H9 (cell line): ENCODE data around the gene TRERF1. TPM values are rescaled to one million over a fixed set of nuclear protein-coding genes. Genes with fewer than 3 reads are reported as not detected.

Experiments
- DNase-seq: peaks from one replicate; pipeline ENCODE4 v3.0.0-alpha.2; 2017
- H2AFZ ChIP-seq: one replicate; pipeline ENCODE4 v1.6.1; 2013; ENCODE audit warnings: mild to moderate bottlenecking, low read length, control low read depth, moderate library complexity
- H2AK5ac ChIP-seq: 2 replicates; pipeline ENCODE4 v1.6.1; 2013; ENCODE audit warnings: low read length, control low read depth, mixed read lengths; ENCODE audit not compliant: insufficient read length
- H2BK120ac ChIP-seq: one replicate; pipeline ENCODE4 v1.6.1; 2013; ENCODE audit warnings: low read depth, mild to moderate bottlenecking, low read length, control low read depth, inconsistent platforms; ENCODE audit not compliant: poor library complexity, severe bottlenecking
- H2BK12ac ChIP-seq: 2 replicates; pipeline ENCODE4 v1.6.1; 2013; ENCODE audit warnings: low read length, control low read depth, mixed read lengths, low read depth; ENCODE audit not compliant: insufficient read length
- H2BK15ac ChIP-seq: 2 replicates; pipeline ENCODE4 v1.6.1; 2013; ENCODE audit warnings: low read depth, low read length, control low read depth
- H2BK20ac ChIP-seq: one replicate; pipeline ENCODE4 v1.6.1; 2013; ENCODE audit warnings: low read depth, mild to moderate bottlenecking, low read length, control low read depth, inconsistent platforms; ENCODE audit not compliant: poor library complexity, severe bottlenecking
- H2BK5ac ChIP-seq: 2 replicates; pipeline ENCODE4 v1.6.1; 2013; ENCODE audit warnings: low read length, control low read depth, mixed read lengths; ENCODE audit not compliant: insufficient read length
- H3K14ac ChIP-seq: 2 replicates; pipeline ENCODE4 v1.6.1; 2013; ENCODE audit warnings: low read length, control low read depth; ENCODE audit not compliant: insufficient read depth
- H3K18ac ChIP-seq: 2 replicates; pipeline ENCODE4 v1.6.1; 2013; ENCODE audit warnings: low read depth, mild to moderate bottlenecking, mixed read lengths, low read length, control low read depth; ENCODE audit not compliant: insufficient read length
- H3K23ac ChIP-seq: 2 replicates; pipeline ENCODE4 v1.6.1; 2013; ENCODE audit warnings: low read length, control low read depth, mixed read lengths, low read depth; ENCODE audit not compliant: insufficient read length
- H3K23me2 ChIP-seq: 2 replicates; pipeline ENCODE4 v1.6.1; 2013; ENCODE audit warnings: low read depth, mild to moderate bottlenecking, mixed read lengths, low read length, control low read depth; ENCODE audit not compliant: insufficient read length, poor library complexity, severe bottlenecking
- H3K27ac ChIP-seq: 2 replicates; pipeline ENCODE4 v1.5.1; 2013; ENCODE audit warnings: low read length, control low read depth, mixed read lengths, low read depth; ENCODE audit not compliant: insufficient read length
- H3K27me3 ChIP-seq: 2 replicates; pipeline ENCODE4 v1.6.1; 2013; ENCODE audit warnings: low read length, control low read depth, inconsistent platforms; ENCODE audit not compliant: insufficient read depth
- H3K4ac ChIP-seq: 2 replicates; pipeline ENCODE4 v1.6.1; 2013; ENCODE audit warnings: low read depth, mild to moderate bottlenecking, control low read depth, inconsistent platforms, low read length, moderate library complexity
- H3K4me1 ChIP-seq: 2 replicates; pipeline ENCODE4 v1.6.1; 2013; ENCODE audit warnings: low read length, control low read depth, inconsistent platforms; ENCODE audit not compliant: insufficient read depth
- H3K4me2 ChIP-seq: 2 replicates; pipeline ENCODE4 v1.6.1; 2013; ENCODE audit warnings: low read length, control low read depth, mixed read lengths; ENCODE audit not compliant: insufficient read length, insufficient read depth
- H3K56ac ChIP-seq: 2 replicates; pipeline ENCODE4 v1.6.1; 2013; ENCODE audit warnings: low read depth, mild to moderate bottlenecking, mixed read lengths, low read length, control low read depth; ENCODE audit not compliant: insufficient read length
- H3K79me1 ChIP-seq: 2 replicates; pipeline ENCODE4 v1.6.1; 2013; ENCODE audit warnings: low read depth, mild to moderate bottlenecking, moderate library complexity, low read length, control low read depth, inconsistent platforms; ENCODE audit not compliant: insufficient read depth, poor library complexity, severe bottlenecking
- H3K79me2 ChIP-seq: 2 replicates; pipeline ENCODE4 v1.6.1; 2013; ENCODE audit warnings: low read length, control low read depth, inconsistent platforms; ENCODE audit not compliant: insufficient read depth
- H3K9ac ChIP-seq: 2 replicates; pipeline ENCODE4 v1.6.1; 2013; ENCODE audit warnings: low read length, control low read depth, mixed read lengths; ENCODE audit not compliant: insufficient read length; ENCODE audit errors: extremely low read depth
- H3K9me3 ChIP-seq: one replicate; pipeline ENCODE4 v1.6.1; 2013; ENCODE audit warnings: low read depth, low read length, inconsistent platforms; ENCODE audit not compliant: control insufficient read depth
- H3T11ph ChIP-seq: one replicate; pipeline ENCODE4 v1.6.1; 2013; ENCODE audit warnings: mild to moderate bottlenecking, low read length, control low read depth, inconsistent platforms
- H4K20me1 ChIP-seq: one replicate; pipeline ENCODE4 v1.6.1; 2013; ENCODE audit not compliant: control insufficient read depth, insufficient read length, insufficient read depth
- H4K5ac ChIP-seq: 2 replicates; pipeline ENCODE4 v1.6.1; 2013; ENCODE audit warnings: low read depth, mild to moderate bottlenecking, mixed read lengths, low read length, control low read depth; ENCODE audit not compliant: insufficient read length
- H4K8ac ChIP-seq: replicated peaks from 2 replicates; pipeline ENCODE4 v1.6.1; 2013; ENCODE audit warnings: low read length, control low read depth, mixed read lengths, low read depth; ENCODE audit not compliant: insufficient read length
- H4K91ac ChIP-seq: 2 replicates; pipeline ENCODE4 v1.6.1; 2013; ENCODE audit warnings: low read depth, mild to moderate bottlenecking, moderate library complexity, mixed read lengths, low read length, control low read depth; ENCODE audit not compliant: insufficient read length
- H3K27ac Mint-ChIP-seq, 3 experiments: 2 replicates in 2 of 3; 3 replicates in 1 of 3; pipeline ENCODE4 v1.8.0; 2020 to 2021; ENCODE audit warnings: mixed read lengths in 3 of 3, mild to moderate bottlenecking in 1 of 3, moderate library complexity in 1 of 3
- H3K27me3 Mint-ChIP-seq: 2 replicates; pipeline ENCODE4 v1.8.0; 2021; ENCODE audit warnings: low read depth, mild to moderate bottlenecking, moderate library complexity, mixed read lengths
- H3K36me3 Mint-ChIP-seq, 3 experiments: 2 replicates in 2 of 3; 3 replicates in 1 of 3; pipeline ENCODE4 v1.8.0; 2020 to 2021; ENCODE audit warnings: low read depth in 3 of 3, mixed read lengths in 3 of 3; ENCODE audit not compliant: insufficient read depth in 1 of 3
- H3K4me1 Mint-ChIP-seq, 2 experiments: 2 replicates each; pipeline ENCODE4 v1.8.0; 2020; ENCODE audit warnings: mixed read lengths in 2 of 2
- H3K4me3 Mint-ChIP-seq, 2 experiments: 2 replicates in 1 of 2; 3 replicates in 1 of 2; pipeline ENCODE4 v1.8.0; 2020 to 2021; ENCODE audit warnings: mild to moderate bottlenecking in 2 of 2, mixed read lengths in 2 of 2, moderate library complexity in 1 of 2
- H3K9me3 Mint-ChIP-seq, 2 experiments: 2 replicates in 1 of 2; 3 replicates in 1 of 2; pipeline ENCODE4 v1.8.0; 2020; ENCODE audit warnings: mild to moderate bottlenecking in 2 of 2, mixed read lengths in 2 of 2, moderate library complexity in 1 of 2
- CTCF ChIP-seq: fragments of 200-600 bp; sonication (generic); conservative IDR thresholded peaks from 3 replicates; pipeline ENCODE4 v1.8.0; 2021; ENCODE audit warnings: antibody characterized with exemption, mild to moderate bottlenecking
- WGBS: extraction: QIAGEN DNeasy Blood & Tissue Kit; methylation state at CpG from one replicate; pipeline ENCODE4 v1.1.7; 2013; ENCODE audit warnings: missing lambda C conversion rate, low lambda C conversion rate, mixed read lengths; ENCODE audit not compliant: insufficient read length; ENCODE audit errors: extremely low coverage; 5-methylcytosine and 5-hydroxymethylcytosine counted together
- total RNA-seq: library from RNA; stranded (reverse); gene quantifications from 2 replicates; pipeline ENCODE4 v1.2.1, GENCODE V29; 2021

The TRERF1 gene
- total RNA-seq, 1 experiment from 2014 or later: 19.7 TPM

- TF ChIP-seq CTCF: no peak
- Mint-ChIP-seq H3K27me3 (peaks cover 4% of the 10 kb centered on the region), H3K9me3 (no peaks in the 10 kb centered on the region), H3K27ac (peak overlapping the region; percentile 91 to 100 (median 99)), H3K36me3 (peaks cover 6 to 8% (median 7%) of the 10 kb centered on the region in 3 experiments; a peak in 6 of 7 replicates), H3K4me3 (peak overlapping the region; percentile 98 to 99), H3K4me1 (peaks cover 50 to 57% of the 10 kb centered on the region in 2 experiments)
- Histone ChIP-seq H2AFZ (no peak overlapping the region), H2BK120ac (no peak overlapping the region), H2BK12ac (no peak overlapping the region), H3K56ac (no peak overlapping the region), H2BK20ac (no peak overlapping the region), H3K14ac (peak overlapping the region; percentile 66), H3K27ac (peak overlapping the region; percentile 19), H3K9ac (peak overlapping the region; percentile 67), H3T11ph (no peak overlapping the region), H4K8ac (no peak overlapping the region), H3K23me2 (peaks cover 40% of the 10 kb centered on the region), H2BK5ac (no peak overlapping the region), H3K27me3 (no peaks in the 10 kb centered on the region), H3K4me2 (peak overlapping the region; percentile 93), H3K23ac (no peak overlapping the region), H3K4ac (no peak overlapping the region), H3K18ac (peak overlapping the region; percentile 8), H2AK5ac (no peak overlapping the region), H2BK15ac (no peak overlapping the region), H3K79me2 (peaks cover 16% of the 10 kb centered on the region), H4K91ac (no peak overlapping the region), H3K79me1 (no peaks in the 10 kb centered on the region), H3K9me3 (no peaks in the 10 kb centered on the region), H4K20me1 (no peaks in the 10 kb centered on the region), H4K5ac (no peak overlapping the region), H3K4me1 (peaks cover 3% of the 10 kb centered on the region)
- peak; percentile 87 for DNase-seq
- no CpG with 5 or more reads among the region's 78 CpGs for WGBS
These were observed 675 bp upstream of the TRERF1 start for GRCh38 chr6:42452171-42453030.
